Neural progenitor cell (in vitro differentiated cells): ENCODE data around the gene MFAP2. TPM values are rescaled to one million over a fixed set of nuclear protein-coding genes. Genes with fewer than 3 reads are reported as not detected.

Experiments used
- DNase-seq: peaks from one replicate; pipeline ENCODE4 v3.0.0-alpha.2; 2016; ENCODE audit warnings: low spot score
- H2AFZ ChIP-seq: fragments of 200-600 bp; sonication (generic); replicated peaks from 2 replicates; pipeline ENCODE4 v1.6.1; 2016; ENCODE audit warnings: antibody characterized with exemption
- H3F3A ChIP-seq: fragments of 200-600 bp; sonication (generic); 2 replicates; pipeline ENCODE4 v1.6.1; 2016; ENCODE audit warnings: antibody characterized with exemption, low read depth
- H3K27ac ChIP-seq: fragments of 200-600 bp; sonication (generic); 2 replicates; pipeline ENCODE4 v1.5.1; 2016; ENCODE audit warnings: mild to moderate bottlenecking
- H3K27me3 ChIP-seq: fragments of 200-600 bp; sonication (generic); 2 replicates; pipeline ENCODE4 v1.6.1; 2016; ENCODE audit warnings: mild to moderate bottlenecking, moderate library complexity
- H3K36me3 ChIP-seq: fragments of 200-600 bp; sonication (generic); 2 replicates; pipeline ENCODE4 v1.5.1; 2016
- H3K4me1 ChIP-seq: fragments of 200-600 bp; sonication (generic); 2 replicates; pipeline ENCODE4 v1.6.1; 2016; ENCODE audit warnings: mixed run types
- H3K4me2 ChIP-seq: fragments of 200-600 bp; sonication (generic); 2 replicates; pipeline ENCODE4 v1.6.1; 2016
- H3K4me3 ChIP-seq: fragments of 200-600 bp; sonication (generic); 2 replicates; pipeline ENCODE4 v1.5.1; 2016
- H3K79me2 ChIP-seq: fragments of 200-600 bp; sonication (generic); 2 replicates; pipeline ENCODE4 v1.6.1; 2016; ENCODE audit warnings: low read depth
- H3K9ac ChIP-seq: fragments of 200-600 bp; sonication (generic); 2 replicates; pipeline ENCODE4 v1.6.1; 2016
- H3K9me3 ChIP-seq: fragments of 200-600 bp; sonication (generic); 2 replicates; pipeline ENCODE4 v1.5.1; 2016; ENCODE audit warnings: low read depth
- H4K20me1 ChIP-seq: fragments of 200-600 bp; sonication (generic); 2 replicates; pipeline ENCODE4 v1.6.1; 2016; ENCODE audit warnings: low read depth
- H3K27ac Mint-ChIP-seq: 3 replicates; pipeline ENCODE4 v1.8.0; 2021; ENCODE audit warnings: mixed read lengths
- H3K27me3 Mint-ChIP-seq: 2 replicates; pipeline ENCODE4 v1.8.0; 2022; ENCODE audit warnings: low read depth, mild to moderate bottlenecking, inconsistent platforms, moderate library complexity, mixed read lengths; ENCODE audit not compliant: insufficient read depth
- H3K36me3 Mint-ChIP-seq: 3 replicates; pipeline ENCODE4 v1.8.0; 2021; ENCODE audit warnings: mixed read lengths
- H3K4me1 Mint-ChIP-seq: 3 replicates; pipeline ENCODE4 v1.8.0; 2021; ENCODE audit warnings: mixed read lengths
- H3K4me3 Mint-ChIP-seq: 3 replicates; pipeline ENCODE4 v1.8.0; 2021; ENCODE audit warnings: mild to moderate bottlenecking, moderate library complexity, mixed read lengths
- H3K9me3 Mint-ChIP-seq: 3 replicates; pipeline ENCODE4 v1.8.0; 2020; ENCODE audit warnings: mixed read lengths
- CTCF ChIP-seq: fragments of 200-600 bp; sonication (generic); IDR thresholded peaks from 2 replicates; pipeline ENCODE4 v1.5.1; 2017; ENCODE audit warnings: antibody characterized with exemption, mild to moderate bottlenecking
- EZH2 ChIP-seq: fragments of 200-600 bp; sonication (generic); IDR thresholded peaks from 2 replicates; pipeline ENCODE4 v1.6.1; 2017; ENCODE audit warnings: antibody characterized with exemption, mild to moderate bottlenecking, moderate library complexity
- EZH2phosphoT487 ChIP-seq: fragments of 200-600 bp; sonication (generic); IDR thresholded peaks from 2 replicates; pipeline ENCODE4 v1.6.1; 2017; ENCODE audit warnings: antibody characterized with exemption
- total RNA-seq: library from RNA; depleted of rRNA; stranded (reverse); fragments of >200 nt; gene quantifications from 2 replicates; pipeline ENCODE4 v1.2.3, GENCODE V29; 2015; ENCODE audit warnings: low replicate concordance

Gene MFAP2
- 68.8 and 160 TPM in 2 replicates for total RNA-seq

- Histone ChIP-seq H3K4me2 (peak within 1 kb of the TSS; percentile 98), H2AFZ (peak within 1 kb of the TSS; percentile 44), H3K9ac (peak within 1 kb of the TSS; percentile 75), H3K79me2 (peaks cover 46% of the 10 kb centered on the region), H3K9me3 (no peaks in the 10 kb centered on the region), H3K36me3 (no peaks in the 10 kb centered on the region), H3K27me3 (no peaks in the 10 kb centered on the region), H3F3A (peaks cover 19% of the 10 kb centered on the region), H4K20me1 (peaks cover 41% of the 10 kb centered on the region), H3K4me3 (peak within 1 kb of the TSS; percentile 94), H3K4me1 (peaks cover 32% of the 10 kb centered on the region), H3K27ac (no peak within 1 kb of the TSS)
- Mint-ChIP-seq H3K4me1 (peaks cover 47% of the 10 kb centered on the region), H3K27me3 (peaks cover 6% of the 10 kb centered on the region), H3K36me3 (peaks cover 7% of the 10 kb centered on the region), H3K4me3 (peak within 1 kb of the TSS; percentile 90), H3K27ac (peak within 1 kb of the TSS; percentile 69), H3K9me3 (no peaks in the 10 kb centered on the region)
- DNase-seq, result peak; percentile 72
- no peak for TF ChIP-seq EZH2phosphoT487
- no peak for TF ChIP-seq CTCF
- no peak for TF ChIP-seq EZH2
Measured at GRCh38 chr1:16980473-16981268, at the start of gene MFAP2. TSS of gene MFAP2 (minus strand) at chr1:16980620. CDS start at chr1:16978273, 2,347 bp downstream.

- no peak overlapping the region for H3K4me3 Mint-ChIP-seq
- H3K27ac Mint-ChIP-seq, result no peak overlapping the region
- Histone ChIP-seq H3K4me1 (no peaks in the 10 kb centered on the region), H3K4me3 (no peak overlapping the region), H2AFZ (no peak overlapping the region), H3K9ac (no peak overlapping the region), H3K4me2 (no peak overlapping the region), H4K20me1 (no peaks in the 10 kb centered on the region), H3K27me3 (no peaks in the 10 kb centered on the region), H3K79me2 (no peaks in the 10 kb centered on the region), H3F3A (no peaks in the 10 kb centered on the region), H3K36me3 (no peaks in the 10 kb centered on the region), H3K9me3 (no peaks in the 10 kb centered on the region), H3K27ac (no peak overlapping the region)
- no peaks in the 10 kb centered on the region for H3K9me3 Mint-ChIP-seq
- peaks cover 13% of the 10 kb centered on the region for H3K36me3 Mint-ChIP-seq
- no peak for TF ChIP-seq EZH2phosphoT487
- TF ChIP-seq CTCF, result no peak
- TF ChIP-seq EZH2, result no peak
- DNase-seq, result no peak
- H3K4me1 Mint-ChIP-seq, result peaks cover 15% of the 10 kb centered on the region
- H3K27me3 Mint-ChIP-seq, result no peaks in the 10 kb centered on the region
Measured at GRCh38 chr1:17030206-17030605, 49.8 kb upstream of the MFAP2 start.

GRCh38 chr1:17028662-17029188 is 48.3 kb upstream of the MFAP2 start:
- TF ChIP-seq EZH2phosphoT487 (no peak), CTCF (no peak), EZH2 (no peak)
- H3F3A ChIP-seq, result peaks cover 10% of the 10 kb centered on the region
- Mint-ChIP-seq H3K9me3 (no peaks in the 10 kb centered on the region), H3K4me3 (no peak overlapping the region), H3K4me1 (peaks cover 15% of the 10 kb centered on the region), H3K27ac (no peak overlapping the region), H3K36me3 (peaks cover 15% of the 10 kb centered on the region), H3K27me3 (peaks cover 3% of the 10 kb centered on the region)
- H2AFZ ChIP-seq, result no peak overlapping the region
- peaks cover 9% of the 10 kb centered on the region for H3K4me1 ChIP-seq
- H3K9me3 ChIP-seq, result no peaks in the 10 kb centered on the region
- DNase-seq, result no peak
- H3K36me3 ChIP-seq, result no peaks in the 10 kb centered on the region
- no peaks in the 10 kb centered on the region for H3K27me3 ChIP-seq
- no peaks in the 10 kb centered on the region for H4K20me1 ChIP-seq
- no peak overlapping the region for H3K27ac ChIP-seq
- no peak overlapping the region for H3K4me2 ChIP-seq
- H3K4me3 ChIP-seq, result no peak overlapping the region
- no peak overlapping the region for H3K9ac ChIP-seq
- H3K79me2 ChIP-seq, result no peaks in the 10 kb centered on the region
